Thoracic aorta (tissue), 2 donors: Measurements from ENCODE around the gene PLET1. TPM values are rescaled to one million over a fixed set of nuclear protein-coding genes. Genes with fewer than 3 reads are reported as not detected.

Experiments used
- ATAC-seq: fragments of 150-250 bp; one replicate; pipeline ENCODE4 v1.8.0; 2017; ENCODE audit warnings: low read depth; ENCODE audit not compliant: insufficient number of reproducible peaks, low FRiP score
- DNase-seq: peaks from one replicate; pipeline ENCODE4 v3.0.0-alpha.2; 2020; ENCODE audit warnings: low spot score
- H3K27ac ChIP-seq, 2 donors: fragments of 200-600 bp; sonication (generic); 1 replicate in 1 of 2; 2 replicates in 1 of 2; pipeline ENCODE4 v1.5.1; 2016; ENCODE audit warnings: mild to moderate bottlenecking in 2 of 2, moderate library complexity in 2 of 2
- H3K27me3 ChIP-seq: fragments of 200-600 bp; sonication (generic); replicated peaks from 2 replicates; pipeline ENCODE4 v1.6.0; 2016; ENCODE audit warnings: mild to moderate bottlenecking; ENCODE audit not compliant: insufficient read depth
- H3K36me3 ChIP-seq: fragments of 200-600 bp; sonication (generic); one replicate; pipeline ENCODE4 v1.5.1; 2016
- H3K4me1 ChIP-seq, 2 donors: fragments of 200-600 bp; sonication (generic); 1 replicate in 1 of 2; 2 replicates in 1 of 2; pipeline versions ENCODE4 v1.5.1 to v1.6.0; 2016; ENCODE audit warnings: low read depth in 2 of 2, mild to moderate bottlenecking in 1 of 2; ENCODE audit not compliant: control insufficient read depth in 1 of 2
- H3K4me3 ChIP-seq: fragments of 200-600 bp; sonication (generic); 2 replicates; pipeline ENCODE4 v1.5.1; 2016; ENCODE audit warnings: mild to moderate bottlenecking
- H3K9me3 ChIP-seq: fragments of 200-600 bp; sonication (generic); 2 replicates; pipeline ENCODE4 v1.5.1; 2016
- CTCF ChIP-seq: fragments of 200-600 bp; sonication (generic); IDR thresholded peaks from one replicate; pipeline ENCODE4 v1.5.1; 2019; ENCODE audit warnings: antibody characterized with exemption
- total RNA-seq, 2 donors: library from RNA; depleted of rRNA; stranded (reverse); fragments of >200 nt; gene quantifications; one replicate each; pipeline versions ENCODE4 v1.1.0 to v1.2.3, GENCODE V29; 2016

The PLET1 gene
- total RNA-seq, 2 donors from 2014 or later = not detected

DNA sequence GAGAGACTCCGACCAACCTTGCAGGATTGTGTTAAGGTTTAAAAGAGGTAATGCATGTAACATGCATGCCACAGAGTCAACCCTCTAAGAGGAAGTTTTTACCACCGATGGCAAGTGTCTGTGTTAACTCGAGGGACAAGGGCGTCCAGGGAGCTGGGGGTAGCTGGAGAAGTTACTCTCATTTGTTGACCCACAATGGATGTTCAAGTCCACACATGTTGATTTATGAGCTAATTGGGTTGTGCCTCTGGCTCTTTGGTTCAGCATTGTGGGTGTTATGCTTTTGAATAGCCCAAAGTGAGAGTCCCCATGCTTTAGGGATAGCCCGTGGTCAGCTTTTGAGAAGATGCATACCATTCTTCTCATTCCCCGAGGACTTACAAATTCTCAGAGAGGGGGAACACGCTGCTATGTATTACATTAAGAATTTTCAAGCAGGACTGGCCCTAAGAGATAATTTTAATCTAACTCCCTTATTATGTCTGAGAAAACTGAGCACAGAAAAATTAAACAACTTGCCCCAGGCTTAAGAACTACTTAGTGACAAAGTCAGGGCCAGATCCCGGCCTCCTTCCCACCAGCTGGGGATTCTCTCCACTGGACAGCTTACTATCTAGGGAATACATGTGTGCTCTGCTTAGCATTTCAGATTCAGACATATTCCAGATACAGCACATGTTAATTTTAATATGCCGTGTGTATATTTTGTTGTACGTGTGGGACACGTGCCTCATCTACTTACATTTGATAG lies 5.2 kb upstream of the PLET1 start:
- no peak for TF ChIP-seq CTCF
- H3K4me1 ChIP-seq = no peaks in the 10 kb centered on the region
- H3K9me3 ChIP-seq = no peaks in the 10 kb centered on the region
- no peaks in the 10 kb centered on the region for H3K27me3 ChIP-seq
- H3K4me3 ChIP-seq = no peak overlapping the region
- DNase-seq (no peak), ATAC-seq (no peak)
- H3K36me3 ChIP-seq = no peaks in the 10 kb centered on the region
- H3K27ac ChIP-seq = no peak overlapping the region

DNA sequence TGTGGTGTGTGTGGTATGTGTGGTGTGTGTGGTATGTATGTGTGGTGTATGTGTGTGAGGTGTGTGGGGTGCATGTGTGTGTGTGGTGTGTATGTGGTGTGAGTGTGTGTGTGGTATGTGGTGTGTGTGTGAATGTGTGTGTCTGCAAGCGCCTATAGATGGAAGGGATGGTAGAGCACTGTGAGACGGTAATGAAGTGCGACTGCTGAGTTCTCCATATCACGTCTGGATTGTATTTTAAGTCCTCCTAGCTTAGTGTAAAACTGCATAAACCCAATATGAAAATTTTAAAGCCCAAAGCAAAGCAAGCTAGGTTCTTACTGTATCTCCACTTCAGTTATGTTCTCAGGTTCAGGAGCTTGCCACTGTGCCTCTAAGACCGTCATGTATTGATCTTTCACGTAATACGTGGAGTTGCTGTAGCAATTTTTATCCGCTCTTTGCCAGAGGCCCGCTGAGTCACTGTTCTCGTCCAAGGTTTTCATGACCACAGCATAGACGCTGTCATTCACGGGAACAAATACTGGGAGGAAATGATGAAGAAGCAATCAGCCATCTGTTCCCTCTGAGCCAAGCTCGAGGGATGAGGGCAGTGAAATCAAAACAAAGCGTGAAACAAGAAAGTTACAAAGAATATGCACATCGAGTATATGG lies 5.5 kb downstream of the PLET1 start:
- no peaks in the 10 kb centered on the region for H3K4me1 ChIP-seq
- DNase-seq (no peak), ATAC-seq (no peak)
- no peaks in the 10 kb centered on the region for H3K27me3 ChIP-seq
- H3K9me3 ChIP-seq = no peaks in the 10 kb centered on the region
- H3K4me3 ChIP-seq = no peak overlapping the region
- no peaks in the 10 kb centered on the region for H3K36me3 ChIP-seq
- no peak for TF ChIP-seq CTCF
- no peak overlapping the region for H3K27ac ChIP-seq

DNA sequence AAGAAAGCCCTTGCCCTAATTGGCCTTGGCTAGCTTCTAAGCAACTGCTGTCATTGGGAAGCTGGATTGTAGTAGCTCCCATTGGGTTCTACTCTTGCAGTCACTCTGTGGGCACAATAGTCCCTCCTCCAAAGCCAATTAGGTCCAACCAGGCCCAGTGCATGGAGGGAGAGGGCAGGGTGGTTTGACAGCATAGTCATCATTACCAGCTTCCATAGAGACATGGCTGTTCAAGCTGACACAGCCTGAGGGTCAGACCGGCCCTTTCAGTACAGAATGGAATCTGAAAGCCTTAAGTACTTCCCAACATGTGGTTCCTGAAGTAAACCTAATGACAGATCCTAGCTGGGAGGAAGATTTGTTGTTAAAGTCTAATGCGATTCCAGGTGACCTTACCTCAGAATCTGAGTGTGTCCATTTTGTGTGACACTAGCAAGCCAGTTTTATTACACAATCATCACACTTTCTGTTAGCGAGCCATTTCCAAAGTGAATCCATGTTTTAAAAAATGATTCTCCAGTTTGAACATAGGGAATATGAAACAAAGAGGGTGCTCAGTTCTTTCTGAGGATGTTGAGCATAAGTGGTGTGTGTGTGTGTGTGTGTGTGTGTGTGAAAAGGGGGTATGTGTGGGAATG lies 6.9 kb downstream of the PLET1 start:
- ATAC-seq = no peak
- Histone ChIP-seq H3K27me3 (no peaks in the 10 kb centered on the region), H3K9me3 (no peaks in the 10 kb centered on the region), H3K4me1 (no peaks in the 10 kb centered on the region), H3K4me3 (no peak overlapping the region), H3K36me3 (no peaks in the 10 kb centered on the region), H3K27ac (no peak overlapping the region)
- no peak for TF ChIP-seq CTCF
- no peak for DNase-seq

DNA sequence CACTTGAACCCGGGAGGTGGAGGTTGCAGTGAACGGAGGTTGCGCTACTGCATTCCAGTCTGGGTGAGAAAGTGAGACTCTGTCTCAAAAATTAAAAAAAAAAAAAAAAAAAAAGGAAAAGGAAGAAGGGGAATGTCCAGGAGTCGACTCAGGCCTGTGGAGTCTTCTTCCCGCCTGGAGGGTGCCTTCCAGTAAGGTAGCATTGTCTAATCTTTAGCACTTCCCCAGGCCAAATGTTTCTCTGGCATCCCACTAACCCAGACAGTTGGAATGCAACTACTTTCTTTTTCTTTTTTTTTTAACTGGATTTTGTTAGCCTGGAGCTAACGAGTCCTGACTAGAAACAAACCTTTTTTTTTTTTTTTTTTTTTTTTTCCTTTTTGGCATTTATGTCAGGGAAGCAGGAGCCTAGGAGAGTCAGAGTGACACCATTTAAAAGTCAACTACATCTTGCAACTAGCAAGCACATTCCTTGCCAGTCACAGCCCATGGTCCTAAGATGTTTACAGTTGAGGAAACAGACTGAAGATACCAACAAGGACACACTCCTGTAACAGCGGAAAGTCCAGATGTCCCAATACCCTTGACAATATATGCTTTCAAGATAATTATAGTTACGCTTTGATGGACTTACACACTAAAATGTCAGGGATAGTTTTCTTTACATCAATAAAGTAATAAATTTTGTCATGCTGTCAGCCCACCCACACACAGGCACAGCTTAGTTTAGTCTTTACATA lies 10.6 kb downstream of the PLET1 start:
- no peak for DNase-seq
- H3K9me3 ChIP-seq = no peaks in the 10 kb centered on the region
- no peaks in the 10 kb centered on the region for H3K27me3 ChIP-seq
- no peak overlapping the region for H3K4me3 ChIP-seq
- no peak overlapping the region for H3K27ac ChIP-seq
- H3K36me3 ChIP-seq = no peaks in the 10 kb centered on the region
- ATAC-seq = no peak
- TF ChIP-seq CTCF = no peak
- H3K4me1 ChIP-seq = no peaks in the 10 kb centered on the region

DNA sequence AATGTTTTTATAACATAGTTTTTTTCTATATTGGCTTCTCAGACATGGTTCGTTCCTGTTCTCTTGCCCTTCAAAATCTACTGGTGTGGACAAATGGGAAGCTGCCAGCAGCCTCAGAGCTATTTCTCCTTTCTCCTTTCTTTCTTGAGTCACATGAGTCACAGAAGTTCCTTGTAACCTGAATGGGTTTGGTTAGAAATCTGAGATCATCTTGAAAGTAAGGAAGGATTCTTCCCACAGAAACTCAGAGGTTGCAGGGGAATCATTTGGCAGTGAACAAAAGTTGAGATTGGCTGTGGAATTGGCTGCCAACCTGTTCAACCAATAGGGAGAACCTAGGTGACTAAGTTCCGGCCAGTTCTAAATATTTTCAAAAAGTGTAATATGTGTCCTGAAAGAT lies 12.5 kb downstream of the PLET1 start:
- Histone ChIP-seq H3K27me3 (no peaks in the 10 kb centered on the region), H3K27ac (no peak overlapping the region), H3K9me3 (no peaks in the 10 kb centered on the region), H3K36me3 (no peaks in the 10 kb centered on the region), H3K4me3 (no peak overlapping the region), H3K4me1 (no peaks in the 10 kb centered on the region)
- no peak for DNase-seq
- ATAC-seq = no peak
- no peak for TF ChIP-seq CTCF
